OCI-M2 (cell line): ENCODE measurements around the gene WFIKKN2.
"Not testable (repeated sequence)": the region's sequence is repeated elsewhere in the genome, so short reads cannot be mapped to it uniquely, and the experiment has no call there.

Source experiments
- DNase-seq: peaks from one replicate; lab custom pipeline; 2025; ENCODE audit not compliant: unreplicated experiment; lab: John Stamatoyannopoulos, UW

The WFIKKN2 gene

GRCh38 chr17:50872710-50873424 is 37.5 kb downstream of the WFIKKN2 start:
- DNase-seq = no peak

DNA sequence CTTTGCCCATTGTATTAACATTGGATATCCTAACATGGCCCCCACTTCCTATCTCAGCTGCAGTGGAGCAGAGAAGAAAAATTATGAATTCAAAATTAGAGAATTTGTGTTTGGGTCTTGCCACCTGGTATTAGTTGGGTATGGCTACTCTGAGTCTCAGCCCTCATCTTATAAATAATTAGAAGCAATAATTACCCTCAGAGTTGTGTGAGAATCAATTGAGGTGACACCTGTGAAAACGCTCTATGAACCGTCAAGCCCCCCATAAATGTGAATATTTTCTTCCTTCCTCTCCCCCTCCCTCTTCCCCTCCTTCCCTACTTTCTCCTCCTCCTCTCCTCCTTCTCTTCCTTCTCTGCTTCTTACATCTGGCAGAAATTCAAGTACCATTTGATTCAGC is 39.7 kb downstream of the WFIKKN2 start:
- no peak for DNase-seq

- not testable (repeated sequence) for DNase-seq
Measured at GRCh38 chr17:50877042-50877441, 41.7 kb downstream of the WFIKKN2 start.

- no peak for DNase-seq
Measured at GRCh38 chr17:50877838-50878237, 42.5 kb downstream of the WFIKKN2 start.

- no peak for DNase-seq
Measured at GRCh38 chr17:50879086-50879485, 43.7 kb downstream of the WFIKKN2 start.

DNA sequence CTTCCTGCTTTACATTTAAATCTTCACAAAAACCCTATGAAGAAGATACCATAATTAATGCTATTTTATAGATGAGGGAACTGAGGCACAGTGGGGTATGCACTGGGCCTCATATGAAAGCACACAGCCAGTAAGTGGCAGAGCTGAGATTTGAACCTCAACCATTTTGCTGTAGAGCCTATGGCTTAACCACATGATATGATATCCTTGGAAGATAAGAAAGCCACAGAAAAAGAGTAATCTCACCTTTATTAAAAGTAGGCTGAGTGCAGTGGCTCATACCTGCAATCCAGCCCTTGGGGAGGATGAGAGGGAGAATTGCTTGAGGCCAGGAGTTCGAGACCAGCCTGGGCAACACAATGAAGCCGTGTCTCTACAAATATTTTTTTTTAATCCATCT is 45.8 kb downstream of the WFIKKN2 start:
- no peak for DNase-seq

- no peak for DNase-seq
Measured at GRCh38 chr17:50882851-50883250, 47.5 kb downstream of the WFIKKN2 start.

GRCh38 chr17:50883850-50884438 is 48.6 kb downstream of the WFIKKN2 start:
- DNase-seq = no peak

DNA sequence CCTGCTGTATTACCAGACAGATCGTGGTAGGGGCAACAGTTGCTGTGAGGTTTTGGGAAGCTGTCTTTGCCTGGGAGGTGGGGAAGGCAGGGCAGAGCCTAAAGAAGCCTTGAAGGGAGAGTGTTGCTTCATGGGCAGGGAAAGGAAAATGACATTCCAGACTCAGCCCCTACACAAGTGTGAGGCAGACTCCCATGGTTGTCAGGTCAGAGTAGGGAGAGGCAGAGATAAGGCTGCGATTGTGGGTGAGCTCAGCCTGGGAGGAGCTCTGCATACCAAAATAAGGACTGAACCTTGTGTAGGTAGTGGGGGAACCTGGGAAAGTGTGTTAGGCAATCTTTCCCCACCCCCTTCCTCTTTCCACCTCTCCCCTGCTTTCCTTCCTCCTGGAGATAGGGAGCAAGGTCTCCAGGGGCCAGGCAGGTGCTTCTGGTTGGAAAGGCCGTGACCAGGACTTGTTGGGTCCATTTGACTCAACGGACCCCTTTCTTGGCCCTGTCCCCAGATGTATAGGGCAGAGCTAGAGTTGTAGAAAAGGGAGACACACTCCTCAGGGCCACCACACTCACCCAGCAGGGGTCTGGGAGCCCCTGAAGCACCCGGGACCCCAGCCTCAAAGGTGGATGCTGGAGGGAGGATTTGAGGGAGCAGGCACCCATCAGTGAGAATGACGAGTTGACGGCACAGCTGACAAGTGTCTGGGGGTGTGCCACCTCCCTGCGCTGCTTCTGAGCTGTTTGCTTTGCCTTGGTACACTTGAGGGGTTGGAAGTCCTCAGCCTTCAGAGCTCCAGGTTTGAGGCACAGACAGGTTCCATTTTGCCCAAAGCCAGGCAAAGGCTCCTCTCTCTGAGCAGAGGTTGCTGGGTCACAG is 49.3 kb downstream of the WFIKKN2 start:
- no peak for DNase-seq

- DNase-seq = no peak
Measured at GRCh38 chr17:50887705-50888245, 52.4 kb downstream of the WFIKKN2 start.

- DNase-seq = no peak
Measured at GRCh38 chr17:50889528-50890118, 54.2 kb downstream of the WFIKKN2 start.

- no peak for DNase-seq
Measured at GRCh38 chr17:50890675-50891516, 55.5 kb downstream of the WFIKKN2 start.

- no peak for DNase-seq
Measured at GRCh38 chr17:50891577-50891989, 56.2 kb downstream of the WFIKKN2 start.
